Central memory CD4-positive, alpha-beta T cell (primary cell): ENCODE results near the gene RNF13.
"Not testable (repeated sequence)": the region's sequence is repeated elsewhere in the genome, so short reads cannot be mapped to it uniquely, and the experiment has no call there.

ENCODE experiments used
- DNase-seq: peaks from one replicate; pipeline ENCODE4 v3.0.0; 2022

The RNF13 gene

GRCh38 chr3:149958171-149958796 is 145.3 kb downstream of the RNF13 start:
- no peak for DNase-seq

GRCh38 chr3:149959443-149959842 is 146.4 kb downstream of the RNF13 start:
- no peak for DNase-seq

GRCh38 chr3:149963485-149963884 is 150.5 kb downstream of the RNF13 start:
- no peak for DNase-seq

GRCh38 chr3:149964291-149964690 is 151.3 kb downstream of the RNF13 start:
- no peak for DNase-seq

GRCh38 chr3:149965278-149965677 is 152.3 kb downstream of the RNF13 start:
- DNase-seq = no peak

GRCh38 chr3:149967086-149967685 is 154.2 kb downstream of the RNF13 start:
- DNase-seq = peak; percentile 48

GRCh38 chr3:149968216-149968615 is 155.2 kb downstream of the RNF13 start:
- DNase-seq = no peak

- DNase-seq = no peak
Observed at GRCh38 chr3:149969110-149969939, 156.3 kb downstream of the RNF13 start.

GRCh38 chr3:149969940-149970715 is 157.1 kb downstream of the RNF13 start:
- DNase-seq = peak; percentile 72

- DNase-seq = peak; percentile 61
Observed at GRCh38 chr3:149970716-149971402, 157.8 kb downstream of the RNF13 start, which contains the start of gene PFN2. Gene PFN2, minus strand, starts transcription at chr3:149970895. Its CDS starts 39 bp downstream, at chr3:149970856.

- peak; percentile 24 for DNase-seq
Observed at GRCh38 chr3:149971403-149972075, 158.5 kb downstream of the RNF13 start.

GRCh38 chr3:149975919-149976318 is 162.9 kb downstream of the RNF13 start:
- no peak for DNase-seq

GRCh38 chr3:149977386-149977785 is 164.4 kb downstream of the RNF13 start:
- DNase-seq = no peak

- DNase-seq = not testable (repeated sequence)
Observed at GRCh38 chr3:149981979-149982378, 169.0 kb downstream of the RNF13 start.

- DNase-seq = not testable (repeated sequence)
Observed at GRCh38 chr3:149983053-149983452, 170.0 kb downstream of the RNF13 start.

GRCh38 chr3:149983628-149984027 is 170.6 kb downstream of the RNF13 start:
- DNase-seq = no peak

- no peak for DNase-seq
Observed at GRCh38 chr3:149989307-149989706, 176.3 kb downstream of the RNF13 start.

GRCh38 chr3:149990423-149990948 is 177.5 kb downstream of the RNF13 start:
- DNase-seq = no peak

GRCh38 chr3:149992416-149993058 is 179.5 kb downstream of the RNF13 start:
- no peak for DNase-seq

- no peak for DNase-seq
Observed at GRCh38 chr3:149998946-149999345, 185.9 kb downstream of the RNF13 start.

GRCh38 chr3:149999421-149999820 is 186.4 kb downstream of the RNF13 start:
- DNase-seq = no peak
